ENCODE results near the gene CDH23.
A peak's percentile ranks its signal among the peaks of the same experiment; 100 is the strongest.
"Not testable (repeated sequence)": the region's sequence is repeated elsewhere in the genome, so short reads cannot be mapped to it uniquely, and the experiment has no call there.

CDH23 gene

GRCh38 chr10:71845410-71846405 lies 449.0 kb downstream of the CDH23 start:
- peaks cover 18% of the 10 kb centered on the region for H3K4me1 ChIP-seq (ENCODE audit: control insufficient read depth, insufficient read depth, low read length)
- H3K9ac ChIP-seq (ENCODE audit: low read depth, low read length): no peak overlapping the region
- H3K4me3 ChIP-seq (ENCODE audit: low read depth, low read length): no peak overlapping the region
- H3K36me3 ChIP-seq (ENCODE audit: control insufficient read depth, insufficient read depth, low read length): no peaks in the 10 kb centered on the region
- no peak overlapping the region for H3K27ac ChIP-seq (ENCODE audit: low read depth, low read length)
- no peaks in the 10 kb centered on the region for H3K9me3 ChIP-seq (ENCODE audit: control insufficient read depth, insufficient read depth, low read length)
- H3K27me3 ChIP-seq (ENCODE audit: control insufficient read depth, insufficient read depth, low read length): no peaks in the 10 kb centered on the region

GRCh38 chr10:71846816-71847215 lies 450.1 kb downstream of the CDH23 start:
- H3K27me3 ChIP-seq (ENCODE audit: control insufficient read depth, insufficient read depth, low read length): no peaks in the 10 kb centered on the region
- no peak overlapping the region for H3K9ac ChIP-seq (ENCODE audit: low read depth, low read length)
- H3K4me3 ChIP-seq (ENCODE audit: low read depth, low read length): no peak overlapping the region
- no peaks in the 10 kb centered on the region for H3K36me3 ChIP-seq (ENCODE audit: control insufficient read depth, insufficient read depth, low read length)
- no peaks in the 10 kb centered on the region for H3K9me3 ChIP-seq (ENCODE audit: control insufficient read depth, insufficient read depth, low read length)
- H3K4me1 ChIP-seq (ENCODE audit: control insufficient read depth, insufficient read depth, low read length): peaks cover 16% of the 10 kb centered on the region; the same call in 1 of the 2 replicates
- no peak overlapping the region for H3K27ac ChIP-seq (ENCODE audit: low read depth, low read length)

- no peak overlapping the region for H3K27ac ChIP-seq (ENCODE audit: low read depth, low read length)
- H3K9me3 ChIP-seq (ENCODE audit: control insufficient read depth, insufficient read depth, low read length): no peaks in the 10 kb centered on the region
- no peaks in the 10 kb centered on the region for H3K27me3 ChIP-seq (ENCODE audit: control insufficient read depth, insufficient read depth, low read length)
- H3K9ac ChIP-seq (ENCODE audit: low read depth, low read length): no peak overlapping the region
- H3K4me3 ChIP-seq (ENCODE audit: low read depth, low read length): no peak overlapping the region
- H3K4me1 ChIP-seq (ENCODE audit: control insufficient read depth, insufficient read depth, low read length): peaks cover 16% of the 10 kb centered on the region; the same call in 1 of the 2 replicates
- no peaks in the 10 kb centered on the region for H3K36me3 ChIP-seq (ENCODE audit: control insufficient read depth, insufficient read depth, low read length)
These were observed 450.7 kb downstream of the CDH23 start for GRCh38 chr10:71847418-71847817.

- Histone ChIP-seq H3K4me1 (ENCODE audit: control insufficient read depth, insufficient read depth, low read length) (peaks cover 16% of the 10 kb centered on the region; the same call in 1 of the 2 replicates), H3K27ac (ENCODE audit: low read depth, low read length) (no peak overlapping the region), H3K4me3 (ENCODE audit: low read depth, low read length) (peak overlapping the region; percentile 1; the same call in 1 of the 2 replicates), H3K9me3 (ENCODE audit: control insufficient read depth, insufficient read depth, low read length) (no peaks in the 10 kb centered on the region), H3K27me3 (ENCODE audit: control insufficient read depth, insufficient read depth, low read length) (no peaks in the 10 kb centered on the region), H3K9ac (ENCODE audit: low read depth, low read length) (no peak overlapping the region), H3K36me3 (ENCODE audit: control insufficient read depth, insufficient read depth, low read length) (no peaks in the 10 kb centered on the region)
These were observed 451.9 kb downstream of the CDH23 start for GRCh38 chr10:71848325-71849275.

GRCh38 chr10:71849461-71849908 lies 452.8 kb downstream of the CDH23 start:
- Histone ChIP-seq H3K4me1 (ENCODE audit: control insufficient read depth, insufficient read depth, low read length) (peaks cover 16% of the 10 kb centered on the region; the same call in 1 of the 2 replicates), H3K36me3 (ENCODE audit: control insufficient read depth, insufficient read depth, low read length) (no peaks in the 10 kb centered on the region), H3K27ac (ENCODE audit: low read depth, low read length) (no peak overlapping the region), H3K9me3 (ENCODE audit: control insufficient read depth, insufficient read depth, low read length) (no peaks in the 10 kb centered on the region), H3K27me3 (ENCODE audit: control insufficient read depth, insufficient read depth, low read length) (no peaks in the 10 kb centered on the region), H3K9ac (ENCODE audit: low read depth, low read length) (no peak overlapping the region), H3K4me3 (ENCODE audit: low read depth, low read length) (peak overlapping the region; percentile 86)

GRCh38 chr10:71850021-71850742 lies 453.5 kb downstream of the CDH23 start:
- Histone ChIP-seq H3K9me3 (ENCODE audit: control insufficient read depth, insufficient read depth, low read length) (no peaks in the 10 kb centered on the region), H3K36me3 (ENCODE audit: control insufficient read depth, insufficient read depth, low read length) (no peaks in the 10 kb centered on the region), H3K27ac (ENCODE audit: low read depth, low read length) (peak overlapping the region; percentile 96), H3K4me1 (ENCODE audit: control insufficient read depth, insufficient read depth, low read length) (peaks cover 16% of the 10 kb centered on the region; the same call in 1 of the 2 replicates), H3K9ac (ENCODE audit: low read depth, low read length) (peak overlapping the region; percentile 76), H3K4me3 (ENCODE audit: low read depth, low read length) (peak overlapping the region; percentile 86), H3K27me3 (ENCODE audit: control insufficient read depth, insufficient read depth, low read length) (no peaks in the 10 kb centered on the region)

GRCh38 chr10:71850743-71851464 lies 454.2 kb downstream of the CDH23 start, which contains the start of gene PSAP:
Gene PSAP, minus strand, starts transcription at chr10:71851251. Its CDS starts 30 bp downstream, at chr10:71851221.
- Histone ChIP-seq H3K9me3 (ENCODE audit: control insufficient read depth, insufficient read depth, low read length) (no peaks in the 10 kb centered on the region), H3K4me1 (ENCODE audit: control insufficient read depth, insufficient read depth, low read length) (peaks cover 16% of the 10 kb centered on the region; the same call in 1 of the 2 replicates), H3K27me3 (ENCODE audit: control insufficient read depth, insufficient read depth, low read length) (no peaks in the 10 kb centered on the region), H3K4me3 (ENCODE audit: low read depth, low read length) (peak within 1 kb of the TSS; percentile 86), H3K27ac (ENCODE audit: low read depth, low read length) (peak within 1 kb of the TSS; percentile 96), H3K36me3 (ENCODE audit: control insufficient read depth, insufficient read depth, low read length) (no peaks in the 10 kb centered on the region), H3K9ac (ENCODE audit: low read depth, low read length) (peak within 1 kb of the TSS; percentile 76)

GRCh38 chr10:71851465-71852095 lies 454.9 kb downstream of the CDH23 start:
- H3K36me3 ChIP-seq (ENCODE audit: control insufficient read depth, insufficient read depth, low read length); H3K9ac ChIP-seq (ENCODE audit: low read depth, low read length); H3K27me3 ChIP-seq (ENCODE audit: control insufficient read depth, insufficient read depth, low read length); H3K9me3 ChIP-seq (ENCODE audit: control insufficient read depth, insufficient read depth, low read length): not testable (repeated sequence)
- peak overlapping the region; percentile 24 for H3K27ac ChIP-seq (ENCODE audit: low read depth, low read length)
- peaks cover 16% of the 10 kb centered on the region; the same call in 1 of the 2 replicates for H3K4me1 ChIP-seq (ENCODE audit: control insufficient read depth, insufficient read depth, low read length)
- peak overlapping the region; percentile 86; the same call in 1 of the 2 replicates for H3K4me3 ChIP-seq (ENCODE audit: low read depth, low read length)

GRCh38 chr10:71852355-71852937 lies 455.7 kb downstream of the CDH23 start:
- Histone ChIP-seq H3K4me1 (ENCODE audit: control insufficient read depth, insufficient read depth, low read length) (peaks cover 16% of the 10 kb centered on the region; the same call in 1 of the 2 replicates), H3K4me3 (ENCODE audit: low read depth, low read length) (no peak overlapping the region), H3K9ac (ENCODE audit: low read depth, low read length) (no peak overlapping the region)

More at GRCh38 chr10:71852355-71852937, 455.7 kb downstream of the CDH23 start:
- Histone ChIP-seq H3K9me3 (ENCODE audit: control insufficient read depth, insufficient read depth, low read length) (no peaks in the 10 kb centered on the region), H3K27ac (ENCODE audit: low read depth, low read length) (no peak overlapping the region), H3K27me3 (ENCODE audit: control insufficient read depth, insufficient read depth, low read length) (no peaks in the 10 kb centered on the region), H3K36me3 (ENCODE audit: control insufficient read depth, insufficient read depth, low read length) (no peaks in the 10 kb centered on the region)
